D341Med (cell line): Measurements from ENCODE around the gene CHMP4B.

Experiments
- DNase-seq: peaks from one replicate; pipeline ENCODE4 v3.0.0; 2012; ENCODE audit warnings: low spot score

The CHMP4B gene

GRCh38 chr20:33901132-33901523 lies 90.0 kb downstream of the CHMP4B start:
- DNase-seq, result no peak

DNA sequence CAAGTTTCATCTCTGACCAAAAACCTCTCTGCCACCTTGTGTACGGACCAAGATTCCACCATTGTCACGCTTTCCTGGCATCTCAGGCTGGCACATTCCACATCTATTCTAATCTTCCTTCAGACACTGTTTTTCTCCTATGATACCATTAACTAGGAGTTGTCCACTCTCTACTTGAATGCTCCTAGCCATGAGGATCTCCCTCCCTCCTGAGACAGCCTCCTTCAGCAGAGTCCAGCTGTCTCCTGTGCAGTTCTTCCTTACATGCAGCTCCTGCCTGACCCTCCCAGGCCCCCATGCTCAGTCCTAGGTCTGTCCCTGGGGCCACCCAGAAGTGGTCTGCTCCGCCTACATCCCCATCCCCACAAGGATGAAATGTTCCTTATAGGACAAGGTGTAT lies 90.9 kb downstream of the CHMP4B start:
- DNase-seq, result no peak
